HPDE6-E6E7 (cell line): ENCODE results near the gene CDH4.

Source experiments
- DNase-seq: peaks from one replicate; pipeline ENCODE4 v3.0.0; 2011; ENCODE audit warnings: missing footprints; ENCODE audit errors: extremely low spot score

CDH4 gene

GRCh38 chr20:61667056-61667792, 415.2 kb downstream of the CDH4 start:
- no peak for DNase-seq

DNA sequence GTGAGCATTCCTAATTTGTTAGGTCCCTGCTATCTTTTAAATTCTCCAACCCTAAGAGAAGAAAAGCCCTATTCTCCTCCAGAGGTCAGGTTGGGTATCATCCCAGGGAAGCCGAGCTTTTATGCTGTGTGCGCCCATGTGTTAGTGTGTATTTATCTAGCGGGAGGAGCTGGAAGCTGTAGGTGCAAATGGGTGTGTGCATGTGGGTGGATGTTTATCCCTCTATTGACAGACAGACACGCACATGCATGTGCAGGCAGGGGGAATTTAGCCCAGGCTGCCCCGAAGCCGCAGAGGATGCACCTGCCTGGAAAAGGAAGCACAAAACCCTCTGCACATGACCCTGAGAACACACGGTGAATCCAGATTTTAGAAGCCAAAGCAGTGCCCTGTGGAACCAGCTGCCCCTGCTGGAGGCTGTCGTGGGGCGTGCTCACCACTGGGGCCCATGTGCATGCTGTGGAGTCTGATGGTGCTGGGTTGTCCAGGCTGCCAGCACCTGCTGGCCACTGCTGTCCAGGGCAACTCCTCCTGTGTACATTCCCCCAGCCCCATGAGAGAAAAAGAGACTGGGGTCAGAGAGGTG, 416.1 kb downstream of the CDH4 start:
- no peak for DNase-seq

DNA sequence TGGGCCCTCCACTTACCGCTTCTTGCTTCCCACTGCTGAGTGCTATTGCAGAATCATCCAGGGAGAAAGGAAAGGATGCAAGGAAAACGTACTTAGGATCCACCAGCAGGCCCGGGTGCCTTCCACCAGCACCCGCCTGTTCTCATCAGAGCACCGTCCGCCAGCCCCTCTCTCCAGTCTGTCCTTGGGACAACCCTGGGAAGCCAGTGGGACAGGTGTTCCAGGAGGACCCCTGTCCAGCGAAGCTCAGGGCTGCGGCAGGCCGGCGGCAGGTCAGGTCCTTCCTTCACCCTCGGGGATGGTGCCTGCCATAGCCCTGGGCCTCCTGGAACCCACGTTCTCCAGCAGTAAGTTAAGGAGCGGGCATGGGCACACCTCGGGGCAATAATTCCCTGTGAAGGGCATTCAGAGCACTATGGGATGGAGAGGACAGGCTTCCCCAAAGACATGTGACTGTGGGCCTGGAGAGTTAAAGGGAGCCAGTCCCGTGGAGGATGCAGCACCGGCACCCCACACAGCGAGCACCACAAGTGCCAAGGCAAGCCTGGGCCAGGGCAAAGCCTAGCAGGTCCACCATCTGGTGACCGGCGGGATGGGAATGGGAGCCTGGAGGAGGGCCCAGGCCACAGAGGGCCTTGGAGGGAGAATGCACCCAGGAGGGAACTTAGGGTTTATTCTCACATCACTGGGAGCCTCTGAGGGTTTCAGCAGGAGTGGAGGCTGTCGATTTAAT, 416.9 kb downstream of the CDH4 start:
- DNase-seq = no peak

DNA sequence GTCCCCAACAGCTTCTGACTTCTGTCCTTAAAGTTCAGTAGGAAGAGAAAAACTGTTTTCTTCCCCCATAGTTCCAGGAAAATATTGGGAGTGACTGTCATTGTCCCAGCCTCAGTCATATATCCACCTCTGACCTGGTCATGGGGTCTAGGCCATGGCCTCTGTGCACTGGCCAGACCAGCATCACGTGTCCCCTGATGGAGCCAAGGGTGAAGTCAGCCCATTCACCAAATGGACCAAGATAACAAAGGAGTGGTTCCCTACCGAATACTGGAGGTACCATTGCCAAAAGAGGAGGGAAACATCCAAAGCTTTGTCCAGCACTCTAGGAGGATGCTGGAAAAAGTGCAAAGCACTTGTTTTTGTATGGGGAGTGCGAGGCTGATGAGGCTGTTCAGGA, 418.2 kb downstream of the CDH4 start:
- no peak for DNase-seq

GRCh38 chr20:61671559-61671958, 419.5 kb downstream of the CDH4 start:
- no peak for DNase-seq

- DNase-seq = no peak
These were observed 421.2 kb downstream of the CDH4 start for GRCh38 chr20:61673152-61673847.

DNA sequence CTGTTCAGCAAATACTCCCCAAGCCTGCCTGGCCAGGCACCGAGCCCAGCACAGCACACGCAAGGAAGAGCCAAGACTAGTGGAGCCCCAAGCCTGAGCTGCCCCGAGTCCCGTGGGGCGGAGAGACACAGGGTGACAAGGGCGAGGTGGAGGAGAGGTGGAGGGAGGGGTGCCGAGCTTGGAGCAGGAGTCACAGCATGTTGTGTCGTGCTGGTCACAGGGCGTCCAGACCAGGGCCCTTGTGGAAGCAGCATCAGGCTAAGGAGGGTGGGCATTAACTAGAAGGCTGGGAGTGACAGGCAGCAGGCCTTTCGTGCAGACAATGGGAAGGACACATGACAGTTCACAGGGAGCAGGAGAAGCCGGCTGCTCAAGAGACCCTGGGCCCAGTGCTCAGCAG, 422.1 kb downstream of the CDH4 start:
- DNase-seq = no peak

DNA sequence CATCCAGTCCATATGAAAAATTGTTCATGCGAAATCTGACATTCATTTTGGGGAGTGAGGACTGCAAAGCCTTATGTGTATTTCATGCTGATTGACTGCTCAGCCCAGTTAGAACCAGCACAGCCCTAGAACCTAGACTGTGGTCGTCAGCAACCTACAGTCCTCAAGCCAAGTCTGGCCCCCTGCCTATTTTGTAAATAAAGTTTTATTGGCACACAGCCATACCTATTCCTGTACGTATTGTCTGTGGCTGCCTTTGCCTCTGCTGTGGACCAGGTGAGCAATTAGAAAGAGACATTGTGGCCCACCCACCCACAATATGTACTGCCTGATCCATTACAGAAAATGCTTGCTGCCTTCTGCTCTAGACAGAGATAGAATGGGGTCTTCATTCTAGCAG, 422.6 kb downstream of the CDH4 start:
- no peak for DNase-seq

GRCh38 chr20:61677928-61678327, 425.9 kb downstream of the CDH4 start:
- no peak for DNase-seq

DNA sequence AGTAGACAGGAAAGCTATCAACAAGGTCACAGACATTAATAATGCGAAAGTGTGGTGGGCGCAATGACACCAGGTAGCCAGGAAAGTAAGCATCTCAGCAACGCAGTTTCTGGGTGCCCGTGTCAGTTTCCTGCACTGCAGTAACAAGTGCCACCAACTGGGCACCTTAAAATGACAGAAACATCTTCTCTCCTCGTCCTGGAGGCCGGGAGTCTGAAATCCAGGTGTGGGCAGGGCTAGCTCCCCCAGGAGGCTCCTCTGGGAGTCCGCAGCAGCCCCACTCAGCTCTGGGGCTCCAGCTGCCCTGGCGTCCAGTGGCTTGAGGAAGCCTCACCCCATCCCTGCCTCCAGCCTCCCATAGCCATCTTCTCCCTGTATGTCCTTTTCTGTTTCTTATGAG, 426.4 kb downstream of the CDH4 start:
- no peak for DNase-seq

DNA sequence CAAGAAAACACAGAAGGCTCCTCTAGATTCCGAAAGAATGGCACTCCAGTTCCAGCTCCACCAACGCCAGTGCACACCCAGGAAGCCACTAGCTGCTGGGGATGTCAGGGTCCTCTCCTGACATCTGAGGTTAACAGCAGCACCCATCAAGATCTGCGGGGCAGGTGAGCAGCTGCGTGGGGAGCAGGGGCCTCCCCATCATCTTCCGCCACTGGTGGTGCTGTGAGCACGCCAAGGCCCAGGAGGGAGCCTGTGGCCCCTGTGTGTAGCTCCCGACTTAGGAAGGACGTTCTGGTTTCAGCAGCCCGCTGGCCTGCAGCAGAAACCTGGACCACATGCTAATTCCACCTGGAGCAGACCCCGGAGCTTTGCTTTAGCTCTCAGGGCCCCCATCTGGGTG, 427.4 kb downstream of the CDH4 start:
- DNase-seq = no peak

- no peak for DNase-seq
These were observed 428.0 kb downstream of the CDH4 start for GRCh38 chr20:61680096-61680495.

DNA sequence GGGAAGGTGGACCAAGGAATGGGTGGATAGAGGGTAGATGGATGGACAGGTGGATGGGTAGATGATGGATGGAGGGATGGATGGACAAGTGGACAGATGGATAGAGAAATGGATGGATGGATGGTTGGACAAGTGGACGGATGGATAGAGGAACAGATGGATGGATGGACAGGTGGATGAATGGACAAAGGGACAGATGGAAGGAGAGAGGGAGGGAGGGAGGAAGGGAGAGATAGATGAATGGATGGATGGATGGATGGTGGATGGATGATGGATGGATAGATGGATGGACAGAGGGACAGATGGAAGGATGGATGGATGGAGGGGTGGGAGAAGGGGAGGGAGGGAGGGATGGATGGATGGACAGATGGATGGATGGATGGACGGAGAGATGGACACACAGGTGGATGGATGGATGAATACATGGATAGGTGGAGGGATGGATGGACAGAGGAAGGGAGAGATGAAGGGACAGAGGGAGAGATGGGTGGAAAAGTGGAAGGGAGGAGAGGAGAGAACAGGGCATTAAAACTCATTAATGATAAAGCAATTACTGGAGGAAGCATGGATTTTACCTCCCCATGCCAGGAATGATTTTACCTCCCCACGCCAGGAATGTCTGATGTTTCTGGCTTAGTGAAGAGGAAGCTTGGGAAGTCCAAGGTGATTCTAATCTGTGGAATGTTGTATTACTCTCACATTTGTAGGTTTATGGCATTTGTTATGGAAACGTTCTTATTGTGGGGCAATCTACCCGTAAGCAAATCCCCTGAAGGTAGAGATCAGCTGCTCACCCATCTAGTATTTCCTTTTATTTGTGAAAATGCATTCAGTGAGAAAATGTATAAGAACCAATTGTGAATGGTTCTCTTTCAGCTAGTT, 430.3 kb downstream of the CDH4 start:
- DNase-seq = no peak

- no peak for DNase-seq
These were observed 431.1 kb downstream of the CDH4 start for GRCh38 chr20:61682996-61683681.

- no peak for DNase-seq
These were observed 431.7 kb downstream of the CDH4 start for GRCh38 chr20:61683721-61684120.

GRCh38 chr20:61684136-61684535, 432.1 kb downstream of the CDH4 start:
- DNase-seq = no peak

DNA sequence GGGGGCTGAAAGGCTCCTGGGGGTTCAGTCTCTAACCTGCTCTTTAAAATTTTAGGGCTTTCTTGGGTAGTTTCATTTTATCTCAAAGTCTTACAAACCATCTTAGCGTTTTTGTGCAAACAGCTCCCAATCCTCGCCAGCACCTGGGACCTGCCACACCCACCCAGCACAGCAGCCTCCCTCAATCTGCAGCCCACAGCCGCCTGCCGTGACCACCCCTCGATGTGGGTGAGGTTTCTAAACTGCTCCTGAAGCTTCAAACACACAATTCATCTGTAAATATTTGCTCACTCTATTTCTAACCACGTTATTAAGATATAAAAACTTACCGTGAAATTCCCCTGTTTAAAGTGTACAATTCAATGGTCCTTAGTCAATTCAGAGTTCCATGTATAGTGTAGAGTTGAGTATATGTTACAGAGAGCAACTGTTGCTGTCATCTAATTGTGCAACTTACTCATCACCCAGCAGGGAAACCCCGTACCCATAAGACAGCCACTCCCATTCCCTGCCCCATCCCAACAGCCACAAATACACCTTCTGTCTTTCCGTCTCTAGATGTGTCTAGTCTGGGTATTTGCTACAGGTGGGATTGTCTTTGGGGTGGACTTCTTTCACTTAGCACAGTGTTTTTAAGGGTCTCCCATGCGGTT, 432.6 kb downstream of the CDH4 start:
- DNase-seq = no peak

DNA sequence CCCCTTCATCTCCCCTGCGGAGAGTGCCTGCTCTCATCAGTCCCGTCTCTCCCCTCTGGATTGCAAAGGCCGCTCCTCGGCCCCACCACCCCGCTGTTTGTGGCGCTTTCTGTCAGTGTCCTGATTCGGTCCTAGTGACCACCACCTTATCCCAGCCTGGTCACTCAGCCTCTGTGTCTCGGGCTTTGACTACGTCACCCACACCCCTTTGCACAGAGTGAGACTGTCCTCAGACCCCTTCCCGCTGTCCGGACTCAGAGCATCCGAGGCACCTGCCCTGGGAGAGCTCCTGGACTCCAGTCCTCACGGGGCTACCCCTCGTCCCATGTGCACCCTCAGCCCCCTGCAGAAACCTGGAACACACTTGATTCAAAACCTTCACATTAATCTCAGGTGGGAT, 433.4 kb downstream of the CDH4 start:
- no peak for DNase-seq

DNA sequence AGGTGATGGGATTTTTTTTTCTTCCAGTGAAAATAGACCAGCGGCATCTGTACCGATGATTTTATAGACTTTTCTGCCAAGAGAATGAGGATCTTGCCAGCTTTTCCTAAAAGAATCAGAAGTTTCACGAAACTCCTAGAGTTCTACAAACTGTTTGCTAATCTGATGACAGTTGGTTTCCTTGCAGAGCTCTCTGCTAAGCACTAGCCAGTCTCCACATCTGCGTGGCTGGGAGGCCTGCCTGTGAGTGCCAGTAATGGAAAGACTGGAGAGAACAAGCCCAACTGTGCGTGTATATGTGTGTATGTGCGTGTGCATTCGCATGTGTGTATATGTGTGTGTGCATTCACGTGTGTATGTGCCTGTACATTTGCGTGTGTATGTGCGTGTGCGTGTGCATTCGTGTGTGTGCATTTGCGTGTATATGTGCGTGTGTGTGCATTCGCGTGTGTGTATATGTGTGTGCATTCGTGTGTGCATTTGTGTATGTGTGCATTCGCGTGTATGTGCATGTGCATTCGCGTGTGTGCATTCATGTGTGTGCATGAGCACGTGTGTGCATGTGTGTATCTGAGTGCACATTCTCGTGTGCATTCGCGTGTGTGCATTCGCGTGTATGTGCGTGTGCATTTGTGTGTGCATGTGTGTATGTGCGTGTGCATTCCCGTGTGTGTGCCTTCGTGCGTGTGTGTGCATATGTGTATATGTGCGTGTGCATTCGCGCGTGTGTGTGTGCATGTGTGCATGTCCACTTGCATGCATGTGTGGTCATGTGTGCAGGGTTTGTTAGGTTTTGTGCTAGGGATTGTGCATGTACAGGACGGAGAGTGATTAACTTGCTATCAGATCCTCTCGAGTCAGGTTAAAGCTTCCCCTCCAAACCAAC, 434.2 kb downstream of the CDH4 start:
- no peak for DNase-seq
